HCT116 (cell line): Measurements from ENCODE around the gene ARMC2. TPM values are rescaled to one million over a fixed set of nuclear protein-coding genes. Genes with fewer than 3 reads are reported as not detected.

Experiments
- ATAC-seq: fragments of 200-7000 bp; cut with Tn5 transposase; 2 replicates; pipeline ENCODE4 v1.9.1; 2020; ENCODE audit warnings: mild to moderate bottlenecking, moderate library complexity
- BruUV-seq: library from RNA; stranded (reverse); fragments of 400-500 nt; replicated peaks from 2 replicates; lab custom pipeline; 2021; lab: Mats Ljungman, UMichigan
- CTCF ChIA-PET: fragments of 300-600 bp; sonication (Branson Sonifier 250); formaldehyde crosslinking; loops from one replicate; lab custom pipeline; 2021; ENCODE audit warnings: antibody characterized with exemption; lab: Charles Lee
- POLR2A ChIA-PET: fragments of 300-600, 350-600 bp; sonication (Branson Sonifier 250); formaldehyde crosslinking; loops from one replicate; lab custom pipeline; 2021; ENCODE audit warnings: antibody characterized with exemption; lab: Charles Lee
- RAD21 ChIA-PET, 2 experiments: fragments of 300-600 bp; sonication (Branson Sonifier 250); formaldehyde crosslinking; loops; one replicate each; lab custom pipeline; 2023; ENCODE audit warnings: low total read pairs in 2 of 2; ENCODE audit not compliant: uncharacterized antibody in 2 of 2, unreplicated experiment in 2 of 2, low non-redundant PET in 1 of 2; lab: Charles Lee
- DNase-seq: peaks from one replicate; pipeline ENCODE4 v3.0.0-alpha.2; 2010; ENCODE audit warnings: low read depth, low spot score
- H2AFZ ChIP-seq: fragments of 200-600 bp; shearing (Covaris generic), sonication (generic); 2 replicates; pipeline ENCODE4 v1.6.1; 2017; ENCODE audit warnings: low read depth, mixed run types, mixed read lengths, antibody characterized with exemption, low read length; ENCODE audit not compliant: poor library complexity, severe bottlenecking
- H3K27ac ChIP-seq: 2 replicates; pipeline ENCODE4 v1.5.1; 2012; ENCODE audit warnings: low read depth, low read length
- H3K27me3 ChIP-seq: fragments of 200-600 bp; sonication (generic); 2 replicates; pipeline ENCODE4 v1.6.1; 2016; ENCODE audit warnings: mixed run types, low read length, mixed read lengths; ENCODE audit not compliant: insufficient read depth
- H3K36me3 ChIP-seq, 2 experiments: fragments of 200-500 bp in 1 of 2; fragments of 200-600 bp in 1 of 2; sonication (Bioruptor generic) in 1 of 2; sonication (generic) in 1 of 2; 2 replicates each; pipeline versions ENCODE4 v1.5.1 to v1.6.1; 2014 to 2016; ENCODE audit warnings: low read length in 2 of 2, inconsistent platforms in 1 of 2, mixed read lengths in 1 of 2, mixed run types in 1 of 2; ENCODE audit not compliant: insufficient read depth in 2 of 2, control insufficient read depth in 1 of 2
- H3K4me1 ChIP-seq, 2 experiments: fragments of 200-600 bp in 1 of 2; sonication (generic) in 1 of 2; 2 replicates each; pipeline versions ENCODE4 v1.5.1 to v1.6.1; 2012 to 2017; ENCODE audit warnings: low read length in 2 of 2, inconsistent platforms in 1 of 2, mild to moderate bottlenecking in 1 of 2, mixed read lengths in 1 of 2, mixed run types in 1 of 2, moderate library complexity in 1 of 2; ENCODE audit not compliant: insufficient read depth in 2 of 2, control insufficient read depth in 1 of 2
- H3K4me2 ChIP-seq: fragments of 200-600 bp; sonication (generic); 2 replicates; pipeline ENCODE4 v1.6.1; 2017; ENCODE audit warnings: mixed run types, low read length, mixed read lengths
- H3K4me3 ChIP-seq, 2 experiments: fragments of 200-600 bp in 1 of 2; sonication (generic) in 1 of 2; replicated peaks in 1 of 2; 2 replicates each; pipeline ENCODE4 v1.5.1; 2011 to 2016; ENCODE audit warnings: low read length in 2 of 2, control low read depth in 1 of 2, low read depth in 1 of 2, mild to moderate bottlenecking in 1 of 2, mixed read lengths in 1 of 2, mixed run types in 1 of 2
- H3K79me2 ChIP-seq: fragments of 200-600 bp; sonication (generic); 2 replicates; pipeline ENCODE4 v1.6.1; 2017; ENCODE audit warnings: mild to moderate bottlenecking, mixed run types, low read length, moderate library complexity, mixed read lengths; ENCODE audit not compliant: insufficient read depth
- H3K9ac ChIP-seq: fragments of 200-600 bp; sonication (generic); 2 replicates; pipeline ENCODE4 v1.6.1; 2016; ENCODE audit warnings: low read length, mixed read lengths
- H3K9me2 ChIP-seq: fragments of 200-600 bp; sonication (generic), shearing (Covaris generic); 2 replicates; pipeline ENCODE4 v1.6.1; 2017; ENCODE audit warnings: mixed run types, mild to moderate bottlenecking, moderate library complexity; ENCODE audit not compliant: insufficient read depth
- H3K9me3 ChIP-seq, 2 experiments: fragments of 200-500 bp in 1 of 2; fragments of 200-600 bp in 1 of 2; sonication (Bioruptor generic) in 1 of 2; sonication (generic) in 1 of 2; 2 replicates each; pipeline ENCODE4 v1.6.1; 2014 to 2017; ENCODE audit warnings: low read length in 2 of 2, mixed read lengths in 2 of 2, inconsistent platforms in 1 of 2, low read depth in 1 of 2, mild to moderate bottlenecking in 1 of 2, mixed run types in 1 of 2, moderate library complexity in 1 of 2; ENCODE audit not compliant: control insufficient read depth in 1 of 2, insufficient read depth in 1 of 2
- H4K20me1 ChIP-seq: fragments of 200-600 bp; sonication (generic), shearing (Covaris generic); 2 replicates; pipeline ENCODE4 v1.6.1; 2017; ENCODE audit warnings: mixed run types, mild to moderate bottlenecking, moderate library complexity; ENCODE audit not compliant: insufficient read depth
- ATF3 ChIP-seq: IDR thresholded peaks from 2 replicates; pipeline ENCODE4 v1.6.1; 2012
- CBX3 ChIP-seq: IDR thresholded peaks from 2 replicates; pipeline ENCODE4 v1.6.1; 2012; ENCODE audit warnings: low read depth
- CEBPB ChIP-seq: IDR thresholded peaks from 2 replicates; pipeline ENCODE4 v1.6.1; 2012; ENCODE audit warnings: low read depth
- CTCF ChIP-seq, 3 experiments: fragments of 200-600 bp in 1 of 3; sonication (generic) in 1 of 3; IDR thresholded peaks in 2 of 3; conservative IDR thresholded peaks in 1 of 3; 2 replicates each; pipeline ENCODE4 v1.5.1; 2012 to 2017; ENCODE audit warnings: low read depth in 2 of 3, low read length in 2 of 3, antibody characterized with exemption in 1 of 3, borderline replicate concordance in 1 of 3, control low read depth in 1 of 3, mild to moderate bottlenecking in 1 of 3, mixed read lengths in 1 of 3, mixed run types in 1 of 3, moderate library complexity in 1 of 3; ENCODE audit not compliant: insufficient read depth in 1 of 3
- EZH2 ChIP-seq: fragments of 200-600 bp; sonication (generic); IDR thresholded peaks from 2 replicates; pipeline ENCODE4 v1.6.1; 2017; ENCODE audit warnings: antibody characterized with exemption, mixed run types
- FOSL1 ChIP-seq: IDR thresholded peaks from 2 replicates; pipeline ENCODE4 v1.6.1; 2012; ENCODE audit warnings: low read depth
- JUND ChIP-seq: IDR thresholded peaks from 2 replicates; pipeline ENCODE4 v1.6.1; 2012
- POLR2AphosphoS5 ChIP-seq: IDR thresholded peaks from 2 replicates; pipeline ENCODE4 v1.6.1; 2011; ENCODE audit warnings: mild to moderate bottlenecking, low read depth, low read length, moderate library complexity
- RAD21 ChIP-seq: IDR thresholded peaks from 2 replicates; pipeline ENCODE4 v1.6.1; 2012; ENCODE audit warnings: low read depth, mild to moderate bottlenecking
- REST ChIP-seq: IDR thresholded peaks from 2 replicates; pipeline ENCODE4 v1.6.1; 2012; ENCODE audit warnings: low read depth
- SP1 ChIP-seq: IDR thresholded peaks from 2 replicates; pipeline ENCODE4 v1.6.1; 2012; ENCODE audit warnings: low read depth
- SRF ChIP-seq: IDR thresholded peaks from 2 replicates; pipeline ENCODE4 v1.6.1; 2012; ENCODE audit warnings: low read depth
- TCF7L2 ChIP-seq: IDR thresholded peaks from 2 replicates; pipeline ENCODE4 v1.7.0; 2011; ENCODE audit warnings: borderline replicate concordance, inconsistent platforms; ENCODE audit not compliant: insufficient read depth, insufficient read length; ENCODE audit errors: extremely low read depth
- YY1 ChIP-seq: IDR thresholded peaks from 2 replicates; pipeline ENCODE4 v1.6.1; 2011; ENCODE audit warnings: low read length, low read depth, moderate library complexity, mild to moderate bottlenecking; ENCODE audit not compliant: insufficient replicate concordance; ENCODE audit errors: extremely low read depth
- ZBTB33 ChIP-seq: IDR thresholded peaks from 2 replicates; pipeline ENCODE4 v1.6.1; 2011; ENCODE audit warnings: mild to moderate bottlenecking, low read length, moderate library complexity; ENCODE audit not compliant: insufficient replicate concordance; ENCODE audit errors: extremely low read depth
- ZFX ChIP-seq: fragments of 450-650 bp; IDR thresholded peaks from 2 replicates; pipeline ENCODE4 v1.6.1; 2017
- intact Hi-C: fragments of 100-400 bp; cut with micrococcal nuclease; formaldehyde crosslinking; loops from 2 replicates; pipeline ENCODE4 v1.10.0; 2022
- total RNA-seq: library from RNA; stranded (reverse); gene quantifications from one replicate; pipeline ENCODE4 v1.2.1, GENCODE V29; 2021; ENCODE audit not compliant: unreplicated experiment

ARMC2 gene
- total RNA-seq, 1 experiment from 2014 or later, result 3.6 TPM

GRCh38 chr6:108846628-108847027 lies 1.6 kb upstream of the ARMC2 start:
- RAD21 ChIA-PET, result no interaction called here
- H3K27ac ChIP-seq, result no peak overlapping the region

More at GRCh38 chr6:108846628-108847027, 1.6 kb upstream of the ARMC2 start:
- ChIA-PET CTCF (interaction anchor here (1.0 to 1.9 kb wide), 3 partner anchors 11 to 46 kb away, joined by 3 to 6 read pairs (median 3); no protein-coding TSS in a partner anchor), POLR2A (interaction anchor here (0.6 kb wide), 1 partner anchor 375 kb away, joined by 3 read pairs; no protein-coding TSS in a partner anchor)
- H3K36me3 ChIP-seq, result no peaks in the 10 kb centered on the region
- H2AFZ ChIP-seq, result no peak overlapping the region
- no peak overlapping the region for H3K4me3 ChIP-seq
- no peaks in the 10 kb centered on the region for H3K27me3 ChIP-seq
- intact Hi-C loops, result no loop called here
- no peak overlapping the region for H3K4me2 ChIP-seq
- no peak overlapping the region for H3K9ac ChIP-seq
- no peaks in the 10 kb centered on the region for H3K9me3 ChIP-seq
- H3K79me2 ChIP-seq, result no peaks in the 10 kb centered on the region; the same call in 1 of the 2 replicates
- no peak for DNase-seq
- H3K4me1 ChIP-seq, result peaks cover 0 to 12% of the 10 kb centered on the region in 2 experiments; a peak in 3 of 4 replicates
- no peaks in the 10 kb centered on the region for H3K9me2 ChIP-seq
- no TSS peak for BruUV-seq
- no peaks in the 10 kb centered on the region for H4K20me1 ChIP-seq
- no peak for TF ChIP-seq SP1
- no peak for TF ChIP-seq SRF
- TF ChIP-seq CBX3, result no peak
- no peak for TF ChIP-seq CEBPB
- no peak for TF ChIP-seq TCF7L2
- no peak for TF ChIP-seq FOSL1
- no peak for TF ChIP-seq REST
- no peak for TF ChIP-seq JUND
- TF ChIP-seq POLR2AphosphoS5, result no peak
- no peak for TF ChIP-seq EZH2
- TF ChIP-seq ATF3, result no peak
- TF ChIP-seq CTCF (IDR thresholded peaks at IDR 0.05 in 2 of 3, conservative IDR thresholded peaks at IDR 0.05 in 1 of 3; ENCODE audit: borderline replicate concordance in 1 of 3, insufficient read depth in 1 of 3, low read depth in 2 of 3, low read length in 2 of 3), result no peak
- TF ChIP-seq ZBTB33, result no peak
- no peak for TF ChIP-seq ZFX
- no peak for TF ChIP-seq RAD21
- no peak for TF ChIP-seq YY1
- no peak for ATAC-seq
